HepG2 (cell line): ENCODE measurements around the gene MRPL14. TPM values are rescaled to one million over a fixed set of nuclear protein-coding genes. Genes with fewer than 3 reads are reported as not detected.

ENCODE experiments used
- ELF1 ChIP-seq: sonication (generic); formaldehyde crosslinking; IDR thresholded peaks from 2 replicates; pipeline ENCODE4 v1.4.0; 2020; ENCODE audit warnings: missing genetic modification reagents
- FOXA3 ChIP-seq: IDR thresholded peaks from 2 replicates; pipeline ENCODE4 v1.6.1; 2016; ENCODE audit warnings: missing genetic modification reagents, missing compliant biosample characterization
- GABPA ChIP-seq, 2 experiments: IDR thresholded peaks; 2 replicates each; pipeline ENCODE4 v1.6.1; 2011 to 2016; ENCODE audit warnings: low read depth in 2 of 2, low read length in 1 of 2, missing biosample characterization in 1 of 2, missing genetic modification characterization in 1 of 2
- GLI4 ChIP-seq: sonication (generic); formaldehyde crosslinking; IDR thresholded peaks from 2 replicates; pipeline ENCODE4 v1.5.1; 2020; ENCODE audit warnings: missing genetic modification reagents, mild to moderate bottlenecking, moderate library complexity, borderline replicate concordance
- HIC2 ChIP-seq: sonication (generic); formaldehyde crosslinking; IDR thresholded peaks from 2 replicates; pipeline ENCODE4 v1.9.0; 2022; ENCODE audit warnings: low read depth, missing genetic modification reagents
- HMG20B ChIP-seq: conservative IDR thresholded peaks from 2 replicates; pipeline ENCODE4 v1.6.1; 2016; ENCODE audit warnings: missing genetic modification reagents, missing compliant biosample characterization
- HOXA3 ChIP-seq: sonication (generic); formaldehyde crosslinking; IDR thresholded peaks from 2 replicates; pipeline ENCODE4 v1.5.0; 2020; ENCODE audit warnings: missing genetic modification reagents
- KAT8 ChIP-seq: IDR thresholded peaks from 2 replicates; pipeline ENCODE4 v1.6.1; 2016; ENCODE audit warnings: missing genetic modification reagents, missing compliant biosample characterization
- KDM6A ChIP-seq: IDR thresholded peaks from 2 replicates; pipeline ENCODE4 v1.6.1; 2016; ENCODE audit warnings: low read depth
- PRDM4 ChIP-seq: sonication (generic); formaldehyde crosslinking; IDR thresholded peaks from 2 replicates; pipeline ENCODE4 v1.9.0; 2021; ENCODE audit warnings: missing genetic modification reagents, borderline replicate concordance
- SOX13 ChIP-seq, 3 experiments: fragments of 450-650 bp in 1 of 3; sonication (generic) in 1 of 3; formaldehyde crosslinking in 1 of 3; IDR thresholded peaks in 2 of 3; conservative IDR thresholded peaks in 1 of 3; 2 replicates each; pipeline versions ENCODE4 v1.5.0 to v1.6.1; 2016 to 2020; ENCODE audit warnings: antibody characterized with exemption in 1 of 3, mild to moderate bottlenecking in 1 of 3, missing compliant biosample characterization in 1 of 3, missing genetic modification reagents in 1 of 3, moderate library complexity in 1 of 3
- ZMYM4 ChIP-seq: sonication (generic); formaldehyde crosslinking; IDR thresholded peaks from 2 replicates; pipeline ENCODE4 v1.8.1; 2023; ENCODE audit warnings: mild to moderate bottlenecking, missing genetic modification reagents
- ZNF331 ChIP-seq: sonication (generic); formaldehyde crosslinking; IDR thresholded peaks from 2 replicates; pipeline ENCODE4 v1.4.0; 2020; ENCODE audit warnings: missing genetic modification reagents
- ZNF552 ChIP-seq: sonication (generic); formaldehyde crosslinking; IDR thresholded peaks from 2 replicates; pipeline ENCODE4 v1.9.0; 2022; ENCODE audit warnings: missing genetic modification reagents, mild to moderate bottlenecking, borderline replicate concordance
- ZNF616 ChIP-seq: sonication (generic); formaldehyde crosslinking; IDR thresholded peaks from 2 replicates; pipeline ENCODE4 v1.5.0; 2020; ENCODE audit warnings: low read depth, mild to moderate bottlenecking, missing genetic modification reagents
- ZNF747 ChIP-seq: sonication (generic); formaldehyde crosslinking; IDR thresholded peaks from 2 replicates; pipeline ENCODE4 v1.8.1; 2023; ENCODE audit warnings: missing genetic modification reagents, mild to moderate bottlenecking, borderline replicate concordance
- polyA plus RNA-seq, 8 experiments: library from polyadenylated mRNA; depleted of rRNA in 3 of 8; stranded (reverse) in 7 of 8; unstranded in 1 of 8; fragments of >200 nt; fragmentation: Illumina TruSeq in 4 of 8; extraction: Trizol in 4 of 8; gene quantifications; 2 replicates each; pipeline versions ENCODE4 v1.2.1 to v1.2.3, GENCODE V29; 2011 to 2016; ENCODE audit warnings: low read depth in 4 of 8, missing spikeins in 1 of 8, mixed read lengths in 1 of 8; ENCODE audit not compliant: insufficient read depth in 1 of 8
- total RNA-seq, 5 experiments: library from RNA; depleted of rRNA; stranded (reverse); fragments of >200 nt; fragmentation: Illumina TruSeq; extraction: Trizol; gene quantifications; 2 replicates each; pipeline ENCODE4 v1.2.3, GENCODE V29; 2016; ENCODE audit warnings: low read depth in 1 of 5
- TF ChIP-seq, protein P1 (sequence below): sonication (generic); formaldehyde crosslinking; IDR thresholded peaks from 2 replicates; pipeline ENCODE4 v1.8.0; 2022; ENCODE audit warnings: mild to moderate bottlenecking, missing genetic modification reagents, borderline replicate concordance
- TF ChIP-seq, protein P2 (sequence below): sonication (generic); formaldehyde crosslinking; IDR thresholded peaks from 2 replicates; pipeline ENCODE4 v1.4.0; 2020; ENCODE audit warnings: missing genetic modification reagents
- TF ChIP-seq, protein P3 (sequence below): IDR thresholded peaks from 2 replicates; pipeline ENCODE4 v1.6.1; 2016; ENCODE audit warnings: low read depth

Gene MRPL14
- total and polyA plus RNA-seq, 2 of the 13 experiments (the other 11 are each of a cell fraction or from before 2014, with no cell fraction given) = 157 to 178 TPM

DNA sequence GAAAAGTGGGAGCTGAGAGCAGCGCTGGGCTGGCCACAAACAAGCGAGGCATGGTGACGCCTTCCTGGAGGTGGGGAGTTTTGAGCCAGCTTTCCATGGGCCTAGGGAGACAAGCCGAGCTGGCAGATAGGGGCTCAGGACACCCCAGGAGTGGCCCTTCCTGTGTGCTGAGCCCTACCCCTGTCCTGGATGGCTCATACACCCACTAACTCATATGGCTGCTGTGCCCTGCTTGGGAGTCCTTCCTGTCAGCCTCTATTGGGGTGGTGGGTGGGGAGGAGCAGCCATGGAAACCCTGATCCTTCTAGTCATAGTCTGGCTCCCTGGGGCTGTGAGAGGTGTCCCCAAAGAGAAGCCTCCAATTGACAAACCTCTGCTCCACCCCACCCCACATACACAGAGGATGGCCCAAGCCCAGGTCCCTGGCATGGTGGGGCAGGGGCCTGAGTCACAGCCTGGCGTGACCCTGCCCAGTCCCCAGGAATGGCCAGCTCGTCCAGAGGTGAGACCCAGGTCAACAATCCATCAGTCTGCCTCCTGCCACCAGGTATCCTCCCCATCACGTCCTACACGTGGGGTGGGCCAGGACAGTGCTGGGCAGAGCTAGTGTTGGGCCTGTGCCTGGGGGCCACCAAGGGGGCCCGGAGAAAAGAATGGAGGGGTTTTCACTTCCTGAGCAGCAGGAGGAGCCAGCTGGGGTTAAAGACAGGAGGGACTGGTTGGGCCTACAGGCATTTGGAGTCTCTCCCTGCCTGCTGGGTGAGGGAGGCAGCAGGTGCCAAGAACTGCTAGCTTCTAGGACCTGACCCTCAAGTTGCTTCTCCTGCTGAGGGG lies 52.2 kb downstream of the MRPL14 start (continued):
- TF ChIP-seq HOXA3 (peak; percentile 82; the same call in 1 of the 2 replicates), ZNF616 (CRISPR knock-in tag) (no peak), ZMYM4 (CRISPR knock-in tag) (peak; percentile 22; the same call in 1 of the 2 replicates), PRDM4 (no peak), KAT8 (peak; percentile 44; the same call in 1 of the 2 replicates), ZNF552 (CRISPR knock-in tag) (no peak), HMG20B (CRISPR knock-in tag) (no peak), GLI4 (0 out of 2 replicates have a peak, but pooled peaks have one; percentile 71), ZNF331 (CRISPR knock-in tag) (no peak), ELF1 (CRISPR knock-in tag) (0 out of 2 replicates have a peak, but pooled peaks have one; percentile 13), KDM6A (peak; percentile 47; the same call in 1 of the 2 replicates), ZNF747 (CRISPR knock-in tag) (peak; percentile 68), FOXA3 (CRISPR knock-in tag) (peak; percentile 62), HIC2 (peak; percentile 99), GABPA (IDR thresholded peaks at IDR 0.05; ENCODE audit: low read depth, low read length) (no peak), GABPA (CRISPR knock-in tag; IDR thresholded peaks at IDR 0.05; ENCODE audit: low read depth) (no peak), SOX13 (IDR thresholded peaks at IDR 0.05) (no peak), SOX13 (CRISPR knock-in tag; conservative IDR thresholded peaks at IDR 0.05 in 1 of 2, IDR thresholded peaks at IDR 0.05 in 1 of 2) (peak in 1 of 2 experiments; percentile 61; a peak in 1 of 4 replicates)
- TF ChIP-seq, protein P1, sequence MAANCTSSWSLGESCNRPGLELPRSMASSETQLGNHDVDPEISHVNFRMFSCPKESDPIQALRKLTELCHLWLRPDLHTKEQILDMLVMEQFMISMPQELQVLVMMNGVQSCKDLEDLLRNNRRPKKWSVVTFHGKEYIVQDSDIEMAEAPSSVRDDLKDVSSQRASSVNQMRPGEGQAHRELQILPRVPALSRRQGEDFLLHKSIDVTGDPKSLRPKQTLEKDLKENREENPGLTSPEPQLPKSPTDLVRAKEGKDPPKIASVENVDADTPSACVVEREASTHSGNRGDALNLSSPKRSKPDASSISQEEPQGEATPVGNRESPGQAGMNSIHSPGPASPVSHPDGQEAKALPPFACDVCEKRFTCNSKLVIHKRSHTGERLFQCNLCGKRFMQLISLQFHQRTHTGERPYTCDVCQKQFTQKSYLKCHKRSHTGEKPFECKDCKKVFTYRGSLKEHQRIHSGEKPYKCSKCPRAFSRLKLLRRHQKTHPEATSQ (CRISPR knock-in tag) = peak; percentile 63; the same call in 1 of the 2 replicates
- TF ChIP-seq, protein P2, sequence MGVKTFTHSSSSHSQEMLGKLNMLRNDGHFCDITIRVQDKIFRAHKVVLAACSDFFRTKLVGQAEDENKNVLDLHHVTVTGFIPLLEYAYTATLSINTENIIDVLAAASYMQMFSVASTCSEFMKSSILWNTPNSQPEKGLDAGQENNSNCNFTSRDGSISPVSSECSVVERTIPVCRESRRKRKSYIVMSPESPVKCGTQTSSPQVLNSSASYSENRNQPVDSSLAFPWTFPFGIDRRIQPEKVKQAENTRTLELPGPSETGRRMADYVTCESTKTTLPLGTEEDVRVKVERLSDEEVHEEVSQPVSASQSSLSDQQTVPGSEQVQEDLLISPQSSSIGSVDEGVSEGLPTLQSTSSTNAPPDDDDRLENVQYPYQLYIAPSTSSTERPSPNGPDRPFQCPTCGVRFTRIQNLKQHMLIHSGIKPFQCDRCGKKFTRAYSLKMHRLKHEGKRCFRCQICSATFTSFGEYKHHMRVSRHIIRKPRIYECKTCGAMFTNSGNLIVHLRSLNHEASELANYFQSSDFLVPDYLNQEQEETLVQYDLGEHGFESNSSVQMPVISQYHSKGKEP = no peak
- TF ChIP-seq, protein P3, sequence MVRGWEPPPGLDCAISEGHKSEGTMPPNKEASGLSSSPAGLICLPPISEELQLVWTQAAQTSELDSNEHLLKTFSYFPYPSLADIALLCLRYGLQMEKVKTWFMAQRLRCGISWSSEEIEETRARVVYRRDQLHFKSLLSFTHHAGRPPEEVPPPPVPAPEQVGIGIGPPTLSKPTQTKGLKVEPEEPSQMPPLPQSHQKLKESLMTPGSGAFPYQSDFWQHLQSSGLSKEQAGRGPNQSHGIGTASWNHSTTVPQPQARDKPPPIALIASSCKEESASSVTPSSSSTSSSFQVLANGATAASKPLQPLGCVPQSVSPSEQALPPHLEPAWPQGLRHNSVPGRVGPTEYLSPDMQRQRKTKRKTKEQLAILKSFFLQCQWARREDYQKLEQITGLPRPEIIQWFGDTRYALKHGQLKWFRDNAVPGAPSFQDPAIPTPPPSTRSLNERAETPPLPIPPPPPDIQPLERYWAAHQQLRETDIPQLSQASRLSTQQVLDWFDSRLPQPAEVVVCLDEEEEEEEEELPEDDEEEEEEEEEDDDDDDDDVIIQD = peak; percentile 88
